K562 (cell line): ENCODE results near the gene UBE2I. TPM values are rescaled to one million over a fixed set of nuclear protein-coding genes. Genes with fewer than 3 reads are reported as not detected.

ENCODE experiments used
- ATAC-seq: fragments of 200-7000 bp; cut with Tn5 transposase; 3 replicates; pipeline ENCODE4 v1.9.1; 2020; ENCODE audit warnings: moderate library complexity
- BruUV-seq: library from RNA; stranded (reverse); fragments of 400-500 nt; replicated peaks from 2 replicates; lab custom pipeline; 2021; lab: Mats Ljungman, UMichigan
- CTCF ChIA-PET: fragments of 300-600 bp; formaldehyde crosslinking; extraction: SDS; loops from one replicate; lab custom pipeline; 2021; ENCODE audit warnings: low intra/inter-chr PET ratio; lab: Yijun Ruan, JAX
- POLR2A ChIA-PET: fragments of 300-600, 350-650 bp; sonication (Branson Sonifier 250); formaldehyde crosslinking; extraction: SDS; loops from one replicate; lab custom pipeline; 2021; ENCODE audit warnings: antibody characterized with exemption, inconsistent platforms; lab: Yijun Ruan, JAX
- DNase-seq, 4 experiments: peaks; one replicate each; pipeline versions ENCODE4 v3.0.0 to v3.0.0-alpha.2; 2011 to 2018; ENCODE audit warnings: low spot score in 3 of 4, mixed read lengths in 3 of 4; ENCODE audit errors: extremely low read depth in 1 of 4
- FAIRE-seq: peaks from 2 replicates; lab custom pipeline; 2011; peaks lifted over from hg19 to GRCh38; lab: Jason Lieb, UNC
- H2AFZ ChIP-seq: 2 replicates; pipeline ENCODE4 v1.6.0; 2011; ENCODE audit warnings: low read depth, low read length, control low read depth, inconsistent platforms
- H3K27ac ChIP-seq: fragments of 200-600 bp; 3 replicates; pipeline ENCODE4 v1.8.0; 2011; ENCODE audit warnings: low read depth, mild to moderate bottlenecking, control low read depth, inconsistent platforms, low read length, moderate library complexity, mixed read lengths; ENCODE audit errors: extremely low read depth
- H3K27me3 ChIP-seq, 2 experiments: fragments of 300-600 bp in 1 of 2; 2 replicates in 1 of 2; 3 replicates in 1 of 2; pipeline versions ENCODE4 v1.6.0 to v1.8.0; 2011; ENCODE audit warnings: inconsistent platforms in 2 of 2, low read length in 2 of 2, mild to moderate bottlenecking in 1 of 2, mixed read lengths in 1 of 2, moderate library complexity in 1 of 2; ENCODE audit not compliant: control insufficient read depth in 2 of 2, insufficient read depth in 2 of 2
- H3K36me3 ChIP-seq: fragments of 300-600 bp; 3 replicates; pipeline ENCODE4 v1.8.0; 2011; ENCODE audit warnings: mild to moderate bottlenecking, low read length, inconsistent platforms; ENCODE audit not compliant: control insufficient read depth, insufficient read depth
- H3K4me1 ChIP-seq, 2 experiments: fragments of 200-600 bp in 1 of 2; replicated peaks in 1 of 2; 2 replicates in 1 of 2; 3 replicates in 1 of 2; pipeline versions ENCODE4 v1.5.1 to v1.8.0; 2011; ENCODE audit warnings: inconsistent platforms in 2 of 2, low read length in 2 of 2, mild to moderate bottlenecking in 1 of 2, mixed read lengths in 1 of 2, moderate library complexity in 1 of 2; ENCODE audit not compliant: control insufficient read depth in 2 of 2, insufficient read depth in 2 of 2
- H3K4me2 ChIP-seq: 2 replicates; pipeline ENCODE4 v1.6.1; 2011; ENCODE audit warnings: low read length, control low read depth, inconsistent platforms, mixed read lengths; ENCODE audit not compliant: insufficient read depth
- H3K4me3 ChIP-seq: fragments of 200-600 bp; sonication (generic), shearing (Covaris generic); 2 replicates; pipeline ENCODE4 v1.5.1; 2016; ENCODE audit warnings: control low read depth, inconsistent platforms
- H3K79me2 ChIP-seq: fragments of 200-600 bp; 3 replicates; pipeline ENCODE4 v1.8.0; 2011; ENCODE audit warnings: low read length, inconsistent platforms; ENCODE audit not compliant: control insufficient read depth, insufficient read depth
- H3K9ac ChIP-seq, 2 experiments: 2 replicates each; pipeline versions ENCODE4 v1.6.0 to v1.6.1; 2011; ENCODE audit warnings: low read depth in 2 of 2, low read length in 2 of 2, control low read depth in 1 of 2, inconsistent platforms in 1 of 2, mild to moderate bottlenecking in 1 of 2, mixed read lengths in 1 of 2; ENCODE audit not compliant: insufficient read depth in 1 of 2
- H3K9me1 ChIP-seq: one replicate; pipeline ENCODE4 v1.6.0; 2011; ENCODE audit warnings: inconsistent platforms, mild to moderate bottlenecking, low read length, moderate library complexity; ENCODE audit not compliant: control insufficient read depth, insufficient read depth
- H3K9me3 ChIP-seq: replicated peaks from 2 replicates; pipeline ENCODE4 v1.5.1; 2011; ENCODE audit warnings: low read depth, low read length, inconsistent platforms; ENCODE audit not compliant: control insufficient read depth, insufficient read depth
- H4K20me1 ChIP-seq: replicated peaks from 2 replicates; pipeline ENCODE4 v1.6.1; 2011; ENCODE audit warnings: low read length, inconsistent platforms, mixed read lengths; ENCODE audit not compliant: control insufficient read depth, insufficient read depth
- ARID2 ChIP-seq: fragments of 450-650 bp; IDR thresholded peaks from 2 replicates; pipeline ENCODE4 v1.6.1; 2017; ENCODE audit warnings: antibody characterized with exemption, mild to moderate bottlenecking
- BHLHE40 ChIP-seq: IDR thresholded peaks from 2 replicates; pipeline ENCODE4 v1.6.1; 2011; ENCODE audit warnings: low read length, improper control_type of control experiment
- CBX1 ChIP-seq: sonication (generic); IDR thresholded peaks from 2 replicates; pipeline ENCODE4 v1.6.1; 2016; ENCODE audit warnings: antibody characterized with exemption, low read depth, mild to moderate bottlenecking
- HBP1 ChIP-seq: fragments of 450-650 bp; formaldehyde crosslinking; IDR thresholded peaks from 2 replicates; pipeline ENCODE4 v1.4.0; 2022; ENCODE audit warnings: missing genetic modification characterization
- HSF4 ChIP-seq: fragments of 250-450 bp; sonication (Bioruptor Pico); IDR thresholded peaks from 2 replicates; pipeline ENCODE4 v2.1.2; 2022; ENCODE audit warnings: mild to moderate bottlenecking, moderate library complexity, borderline replicate concordance
- PHB2 ChIP-seq: fragments of 450-650 bp; IDR thresholded peaks from 2 replicates; pipeline ENCODE4 v1.6.1; 2017; ENCODE audit warnings: low read depth
- TCF15 ChIP-seq: fragments of 250-450 bp; sonication (Bioruptor Pico); IDR thresholded peaks from 2 replicates; pipeline ENCODE4 v1.8.0; 2022; ENCODE audit warnings: moderate library complexity, mild to moderate bottlenecking, inconsistent platforms
- USF1 ChIP-seq: sonication (generic); formaldehyde crosslinking; IDR thresholded peaks from 2 replicates; pipeline ENCODE4 v1.9.0; 2022; ENCODE audit warnings: mild to moderate bottlenecking, missing genetic modification reagents
- ZEB2 ChIP-seq: fragments of 450-650 bp; IDR thresholded peaks from 2 replicates; pipeline ENCODE4 v1.6.1; 2016
- WGBS: fragments of 100-300 bp; shearing (Covaris generic); methylation state at CpG from one replicate; pipeline ENCODE4 v1.1.6; 2016; ENCODE audit warnings: low coverage, mixed read lengths; ENCODE audit not compliant: insufficient coverage; ENCODE audit errors: missing lambda C conversion rate; 5-methylcytosine and 5-hydroxymethylcytosine counted together
- in situ Hi-C: fragments of 300-500 bp; cut with MboI; formaldehyde crosslinking; loops from 4 replicates; pipeline ENCODE4 v1.15.0; 2018; ENCODE audit warnings: inconsistent platforms, mixed read lengths
- intact Hi-C: fragments of 100-400 bp; cut with micrococcal nuclease; formaldehyde crosslinking; loops from 2 replicates; pipeline ENCODE4 v1.14.2; 2022
- polyA plus RNA-seq, 8 experiments: library from polyadenylated mRNA; depleted of rRNA in 4 of 8; stranded (reverse) in 5 of 8; unstranded in 3 of 8; fragments of >200 nt; fragmentation: Nextera tagmentation in 2 of 8; fragmentation: Illumina TruSeq in 1 of 8; extraction: Ambion mirVana in 2 of 8; extraction: Trizol in 1 of 8; gene quantifications; 2 replicates each; pipeline versions ENCODE4 v1.2.1 to v1.2.3, GENCODE V29; 2011 to 2014; ENCODE audit warnings: inconsistent platforms in 1 of 8, missing spikeins in 1 of 8
- total RNA-seq, 7 experiments: library from RNA; depleted of rRNA in 6 of 7; stranded (reverse); fragments of >200 nt in 6 of 7; fragmentation: Illumina TruSeq in 2 of 7; extraction: Trizol in 2 of 7; gene quantifications; 2 replicates each; pipeline versions ENCODE4 v1.2.1 to v1.2.3, GENCODE V29; 2011 to 2021; ENCODE audit warnings: low replicate concordance in 1 of 7

UBE2I gene
- total and polyA plus RNA-seq, 9 of the 15 experiments (the other 6 are each of a cell fraction or from before 2014, with no cell fraction given), result 36.6 to 254 (median 104) TPM

- 2% methylated on average over 35 of the region's 35 CpGs for WGBS
- CTCF ChIA-PET, result no interaction called here
- TF ChIP-seq USF1, result peak; percentile 48; the same call in 1 of the 2 replicates
- no peak for TF ChIP-seq TCF15 (CRISPR knock-in tag)
- TF ChIP-seq HBP1, result no peak
- TF ChIP-seq HSF4 (CRISPR knock-in tag), result no peak
- TF ChIP-seq CBX1, result no peak
- no peak for TF ChIP-seq ARID2
- TF ChIP-seq PHB2, result no peak
- TF ChIP-seq BHLHE40, result no peak
- no peak for TF ChIP-seq ZEB2
These were observed 41.8 kb downstream of the UBE2I start for GRCh38 chr16:1351215-1351581.

More at GRCh38 chr16:1351215-1351581, 41.8 kb downstream of the UBE2I start:
- POLR2A ChIA-PET, result interaction anchor here (0.6 to 1.6 kb wide), 3 partner anchors 27 to 374 kb away, joined by 3 to 5 read pairs (median 3); no protein-coding TSS in a partner anchor
- Histone ChIP-seq H4K20me1 (peaks cover 4% of the 10 kb centered on the region), H3K79me2 (peaks cover 46% of the 10 kb centered on the region), H3K9ac (peak overlapping the region; percentile 80 to 93), H3K27me3 (no peaks in the 10 kb centered on the region), H3K4me1 (peaks cover 4 to 87% of the 10 kb centered on the region in 2 experiments; a peak in 3 of 5 replicates), H3K9me1 (no peaks in the 10 kb centered on the region), H3K9me3 (no peaks in the 10 kb centered on the region), H3K4me2 (peak overlapping the region; percentile 80), H3K4me3 (peak overlapping the region; percentile 99), H2AFZ (peak overlapping the region; percentile 84), H3K27ac (peak overlapping the region; percentile 49; the same call in 2 of the 3 replicates), H3K36me3 (peaks cover 22% of the 10 kb centered on the region; the same call in 1 of the 3 replicates)
- in situ Hi-C loops (no loop called here), intact Hi-C loops (no loop called here)
- DNase-seq (no peak), ATAC-seq (peak; percentile 24), FAIRE-seq (no peak)
- BruUV-seq, result no TSS peak
